ENCODE data around the gene TMEM168.

GRCh38 chr7:112799448-112800120, 9.4 kb upstream of the TMEM168 start:
- TF ChIP-seq POLR2AphosphoS5 (IDR thresholded peaks at IDR 0.05): no peak
- TF ChIP-seq CTCF (IDR thresholded peaks at IDR 0.05): no peak
- no peak for TF ChIP-seq POLR2A (IDR thresholded peaks at IDR 0.05)
